Right lobe of liver (tissue), 6 donors: ENCODE data around the gene TTL. TPM values are rescaled to one million over a fixed set of nuclear protein-coding genes. Genes with fewer than 3 reads are reported as not detected.
A peak's percentile ranks its signal among the peaks of the same experiment; 100 is the strongest.
"Not testable (repeated sequence)": the region's sequence is repeated elsewhere in the genome, so short reads cannot be mapped to it uniquely, and the experiment has no call there.

Experiments used
- ATAC-seq, 4 donors: fragments of 200-7000 bp; cut with Tn5 transposase; one replicate each; pipeline ENCODE4 v1.9.1; 2020; ENCODE audit warnings: mild to moderate bottlenecking in 4 of 4, moderate library complexity in 4 of 4
- DNase-seq, 3 donors: peaks; one replicate each; pipeline ENCODE4 v3.0.0-alpha.2; 2020
- H3K27ac ChIP-seq, 3 donors: fragments of 200-600 bp; one replicate each; pipeline ENCODE4 v1.8.0; 2022
- H3K27me3 ChIP-seq, 2 donors: fragments of 200-600 bp; one replicate each; pipeline ENCODE4 v1.8.0; 2022
- H3K36me3 ChIP-seq, 4 donors: fragments of 200-600 bp; sonication (generic) in 1 of 4; one replicate each; pipeline versions ENCODE4 v1.5.1 to v1.8.0; 2017 to 2022; ENCODE audit warnings: control low read depth in 1 of 4
- H3K4me1 ChIP-seq, 4 donors: fragments of 200-600 bp; sonication (generic) in 1 of 4; one replicate each; pipeline versions ENCODE4 v1.5.1 to v1.8.0; 2017 to 2022; ENCODE audit warnings: control low read depth in 1 of 4
- H3K4me3 ChIP-seq, 3 donors: fragments of 200-600 bp; one replicate each; pipeline ENCODE4 v1.8.0; 2022
- H3K9me3 ChIP-seq, 4 donors: fragments of 200-600 bp; sonication (generic) in 1 of 4; one replicate each; pipeline versions ENCODE4 v1.5.1 to v1.8.0; 2017 to 2022; ENCODE audit warnings: control low read depth in 1 of 4
- CTCF ChIP-seq, 4 donors: fragments of 200-600 bp in 3 of 4; fragments of 450-650 bp in 1 of 4; IDR thresholded peaks; one replicate each; pipeline versions ENCODE4 v1.5.1 to v1.8.0; 2016 to 2022; ENCODE audit warnings: antibody characterized with exemption in 4 of 4, mild to moderate bottlenecking in 2 of 4
- POLR2A ChIP-seq: fragments of 450-650 bp; IDR thresholded peaks from one replicate; pipeline ENCODE4 v1.6.1; 2017; ENCODE audit warnings: antibody characterized with exemption, mild to moderate bottlenecking
- WGBS: methylation state at CpG from one replicate; pipeline ENCODE4 v1.1.6; 2018; ENCODE audit warnings: low coverage, low lambda C conversion rate; ENCODE audit not compliant: insufficient coverage; ENCODE audit errors: missing lambda C conversion rate; 5-methylcytosine and 5-hydroxymethylcytosine counted together
- intact Hi-C, 2 donors: fragments of 100-400 bp; cut with DNase I; formaldehyde crosslinking; loops; one replicate each; pipeline versions ENCODE4 v1.11.2 to v1.14.1; 2022
- total RNA-seq, 6 experiments: library from RNA; depleted of rRNA in 2 of 6; stranded (reverse); fragments of >200 nt in 2 of 6; fragmentation: NEBNext Ultra II Directional in 3 of 6; extraction: Animal tissue kit (Norgen Biotek cat#: 25700) in 3 of 6; gene quantifications; one replicate each; pipeline versions ENCODE4 v1.1.0 to v1.2.4, GENCODE V29; 2016 to 2023
- donor health status: DM: no; HTN: yes; CAD: no.
- donor health status: DM: no; HTN: no; CAD: no.
- donor health status: DM: no; HTN: no; CAD: no.
- donor health status: DM: no; HTN: yes; CAD: no.
- donor health status: DM: no; HTN: yes; CAD: no.

The TTL gene
- total RNA-seq, 6 experiments from 2014 or later, result 8.1 to 29.6 (median 15.6) TPM

DNA sequence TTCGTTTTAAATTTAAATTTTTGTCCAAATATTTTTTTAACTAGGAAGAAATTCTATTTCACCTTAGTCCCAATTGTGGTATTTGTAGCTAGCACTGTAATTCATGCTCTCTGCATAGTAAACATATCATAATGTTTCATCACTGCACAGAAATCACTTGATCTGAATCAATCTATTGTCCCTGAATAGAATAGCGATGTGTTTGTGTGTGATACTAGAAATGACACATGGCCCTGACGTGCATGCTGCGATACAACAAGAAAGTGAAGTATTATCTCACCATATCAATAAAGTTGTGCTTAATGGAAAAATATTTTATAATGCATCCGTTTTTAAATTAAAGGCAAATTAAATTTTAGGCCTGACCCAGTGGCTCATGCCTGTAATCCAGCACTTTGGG lies 10.0 kb downstream of the TTL start:
- no peaks in the 10 kb centered on the region for H3K9me3 ChIP-seq
- intact Hi-C loops, result no loop called here
- no peaks in the 10 kb centered on the region for H3K4me1 ChIP-seq
- no peak overlapping the region for H3K4me3 ChIP-seq
- no peak for DNase-seq
- H3K36me3 ChIP-seq, result peaks cover 0 to 4% (median 0%) of the 10 kb centered on the region in 4 donors
- no peak for TF ChIP-seq CTCF (IDR thresholded peaks at IDR 0.05)
- TF ChIP-seq POLR2A, result no peak
- ATAC-seq, result no peak
- no peak overlapping the region for H3K27ac ChIP-seq
- WGBS, result 89% methylated on average over 5 of the region's 5 CpGs
- H3K27me3 ChIP-seq, result no peaks in the 10 kb centered on the region

- no peak for ATAC-seq
- Histone ChIP-seq H3K4me1 (no peaks in the 10 kb centered on the region), H3K9me3 (no peaks in the 10 kb centered on the region), H3K36me3 (peaks cover 0 to 4% (median 0%) of the 10 kb centered on the region in 4 donors), H3K27me3 (no peaks in the 10 kb centered on the region), H3K27ac (no peak overlapping the region), H3K4me3 (no peak overlapping the region)
- no peak for DNase-seq
- WGBS, result 94% methylated on average over 2 of the region's 3 CpGs
- TF ChIP-seq POLR2A (no peak), CTCF (IDR thresholded peaks at IDR 0.05) (no peak)
- intact Hi-C loops, result no loop called here
These were observed 11.1 kb downstream of the TTL start for GRCh38 chr2:112493048-112493447.

GRCh38 chr2:112493858-112494648 lies 12.1 kb downstream of the TTL start:
- no peak overlapping the region for H3K27ac ChIP-seq
- DNase-seq, result no peak
- 71% methylated on average over 7 of the region's 9 CpGs for WGBS

GRCh38 chr2:112494828-112495227 lies 12.9 kb downstream of the TTL start:
- intact Hi-C loops, result no loop called here
- peaks cover 0 to 4% (median 0%) of the 10 kb centered on the region in 4 donors for H3K36me3 ChIP-seq
- no peaks in the 10 kb centered on the region for H3K9me3 ChIP-seq
- no peak overlapping the region for H3K27ac ChIP-seq
- 88% methylated on average over 5 of the region's 5 CpGs for WGBS
- TF ChIP-seq CTCF (IDR thresholded peaks at IDR 0.05) (no peak), POLR2A (no peak)
- ATAC-seq, result no peak
- H3K4me1 ChIP-seq, result no peaks in the 10 kb centered on the region
- no peak for DNase-seq
- no peak overlapping the region for H3K4me3 ChIP-seq
- no peaks in the 10 kb centered on the region for H3K27me3 ChIP-seq

More at GRCh38 chr2:112493858-112494648, 12.1 kb downstream of the TTL start:
- no peaks in the 10 kb centered on the region for H3K27me3 ChIP-seq
- intact Hi-C loops, result no loop called here
- ATAC-seq, result peak in 1 of 4 donors; percentile 35
- no peaks in the 10 kb centered on the region for H3K4me1 ChIP-seq
- TF ChIP-seq POLR2A (no peak), CTCF (IDR thresholded peaks at IDR 0.05) (no peak)
- H3K9me3 ChIP-seq, result no peaks in the 10 kb centered on the region
- no peak overlapping the region for H3K4me3 ChIP-seq
- peaks cover 0 to 4% (median 0%) of the 10 kb centered on the region in 4 donors for H3K36me3 ChIP-seq

DNA sequence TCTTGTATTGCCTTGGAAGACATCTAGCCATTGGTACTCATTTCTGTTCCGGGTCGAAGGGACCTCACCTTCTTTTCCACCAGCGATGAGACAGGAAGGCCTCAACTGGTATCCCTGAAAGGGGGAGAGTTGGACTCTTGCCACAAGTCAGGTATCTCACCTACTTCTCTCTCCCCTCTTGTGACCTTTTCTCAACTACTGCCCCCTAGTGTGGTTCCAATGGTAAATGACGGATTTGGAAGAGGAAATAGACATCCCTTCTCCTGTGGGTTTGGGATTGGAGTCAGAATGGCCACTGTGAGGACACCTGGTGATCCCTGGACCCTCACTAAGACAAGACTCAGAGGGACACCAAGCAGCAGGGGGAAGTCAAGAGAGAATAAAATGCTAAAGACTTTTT lies 13.9 kb downstream of the TTL start:
- H3K36me3 ChIP-seq, H3K4me3 ChIP-seq, H3K4me1 ChIP-seq, H3K9me3 ChIP-seq, DNase-seq, H3K27ac ChIP-seq, intact Hi-C loops, H3K27me3 ChIP-seq, ATAC-seq: not testable (repeated sequence)
- 87% methylated on average over 3 of the region's 4 CpGs for WGBS
